GM21367 (cell line): ENCODE measurements around the gene SLC22A3.
"Not testable (repeated sequence)": the region's sequence is repeated elsewhere in the genome, so short reads cannot be mapped to it uniquely, and the experiment has no call there.

Experiments used
- ATAC-seq: cut with Tn5 transposase; IDR thresholded peaks from one replicate; pipeline ENCODE4 v1.9.1; 2021; ENCODE audit not compliant: unreplicated experiment

SLC22A3 gene, protein sequence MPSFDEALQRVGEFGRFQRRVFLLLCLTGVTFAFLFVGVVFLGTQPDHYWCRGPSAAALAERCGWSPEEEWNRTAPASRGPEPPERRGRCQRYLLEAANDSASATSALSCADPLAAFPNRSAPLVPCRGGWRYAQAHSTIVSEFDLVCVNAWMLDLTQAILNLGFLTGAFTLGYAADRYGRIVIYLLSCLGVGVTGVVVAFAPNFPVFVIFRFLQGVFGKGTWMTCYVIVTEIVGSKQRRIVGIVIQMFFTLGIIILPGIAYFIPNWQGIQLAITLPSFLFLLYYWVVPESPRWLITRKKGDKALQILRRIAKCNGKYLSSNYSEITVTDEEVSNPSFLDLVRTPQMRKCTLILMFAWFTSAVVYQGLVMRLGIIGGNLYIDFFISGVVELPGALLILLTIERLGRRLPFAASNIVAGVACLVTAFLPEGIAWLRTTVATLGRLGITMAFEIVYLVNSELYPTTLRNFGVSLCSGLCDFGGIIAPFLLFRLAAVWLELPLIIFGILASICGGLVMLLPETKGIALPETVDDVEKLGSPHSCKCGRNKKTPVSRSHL

DNA sequence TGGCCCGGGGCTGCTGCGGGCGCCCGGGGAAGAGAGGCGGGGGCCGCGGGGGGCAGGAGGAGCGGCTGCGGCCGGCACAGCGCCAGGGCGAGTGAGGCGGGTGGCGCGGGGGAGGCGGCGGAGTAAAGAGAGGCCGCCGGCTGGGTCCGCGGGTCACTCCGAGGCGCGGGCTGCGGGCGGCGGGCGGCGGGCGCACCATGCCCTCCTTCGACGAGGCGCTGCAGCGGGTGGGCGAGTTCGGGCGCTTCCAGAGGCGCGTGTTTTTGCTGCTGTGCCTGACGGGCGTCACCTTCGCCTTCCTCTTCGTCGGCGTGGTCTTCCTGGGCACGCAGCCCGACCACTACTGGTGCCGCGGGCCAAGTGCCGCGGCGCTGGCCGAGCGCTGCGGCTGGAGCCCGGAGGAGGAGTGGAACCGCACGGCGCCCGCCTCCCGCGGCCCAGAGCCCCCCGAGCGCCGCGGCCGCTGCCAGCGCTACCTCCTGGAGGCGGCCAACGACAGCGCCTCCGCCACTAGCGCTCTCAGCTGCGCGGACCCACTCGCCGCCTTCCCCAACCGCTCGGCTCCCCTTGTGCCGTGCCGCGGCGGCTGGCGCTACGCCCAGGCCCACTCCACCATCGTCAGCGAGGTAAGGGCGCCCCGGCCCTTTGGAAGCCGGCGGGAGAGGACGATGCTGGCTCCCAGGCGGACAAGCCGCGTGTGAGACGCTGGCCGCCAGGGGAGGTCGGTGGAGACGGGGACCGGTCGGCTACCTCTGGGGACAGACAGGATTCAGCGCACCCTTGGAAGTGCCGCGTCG, at the start of gene SLC22A3:
Gene SLC22A3, plus strand, starts transcription at position 156 of the 797 bp plus-strand sequence. Its CDS starts 42 bp downstream, at position 198.
- ATAC-seq, result no peak

DNA sequence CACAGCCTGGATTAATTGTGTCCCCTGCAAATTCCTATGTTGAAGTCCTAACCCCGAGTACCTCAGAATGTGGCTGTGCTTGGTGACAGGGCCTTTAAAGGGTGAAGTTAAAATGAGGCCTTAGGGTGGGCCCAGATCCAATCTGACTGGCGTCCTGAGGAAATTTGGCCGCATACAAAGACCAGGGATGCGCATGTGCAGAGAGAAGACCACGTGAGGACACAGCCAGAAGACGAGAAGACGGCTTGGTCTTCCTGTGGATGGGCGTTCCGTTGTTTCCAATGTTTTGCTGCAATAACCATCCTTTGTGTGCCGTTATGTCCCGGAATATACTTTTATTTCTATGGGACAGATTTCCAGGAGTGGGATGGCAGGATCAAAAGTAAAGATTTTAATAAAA, 48.6 kb upstream of the SLC22A3 start:
- no peak for ATAC-seq

DNA sequence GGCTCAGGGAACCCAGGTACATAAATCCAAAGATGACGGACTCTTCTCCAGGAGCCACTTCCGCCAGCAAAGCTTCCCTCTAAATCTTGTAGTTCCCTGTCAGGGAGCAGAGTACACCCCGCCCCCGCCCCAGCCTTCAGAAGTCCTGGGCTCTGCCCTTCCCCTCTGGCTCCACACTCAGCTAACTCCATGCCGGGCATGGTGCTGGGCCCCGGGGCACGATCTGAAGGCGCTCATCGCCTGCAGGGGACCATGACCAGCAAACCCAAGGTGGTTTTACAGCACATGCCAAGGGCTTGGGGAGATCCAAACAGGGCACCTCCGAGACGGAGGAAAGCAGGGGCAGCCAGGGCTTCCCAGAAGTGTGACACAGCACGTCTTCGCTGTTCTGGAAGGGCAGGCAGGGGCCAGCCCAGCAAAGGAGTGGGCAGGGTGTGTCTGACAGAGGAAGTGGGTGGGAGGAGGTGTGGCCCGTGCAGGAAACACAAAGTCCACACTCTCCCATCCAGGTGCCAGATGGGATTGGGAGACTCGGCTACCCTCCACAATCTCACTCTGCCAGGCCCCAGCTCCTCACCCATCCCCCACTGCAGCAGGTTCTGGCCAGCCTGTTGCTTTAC, 48.0 kb upstream of the SLC22A3 start:
- ATAC-seq, result no peak

DNA sequence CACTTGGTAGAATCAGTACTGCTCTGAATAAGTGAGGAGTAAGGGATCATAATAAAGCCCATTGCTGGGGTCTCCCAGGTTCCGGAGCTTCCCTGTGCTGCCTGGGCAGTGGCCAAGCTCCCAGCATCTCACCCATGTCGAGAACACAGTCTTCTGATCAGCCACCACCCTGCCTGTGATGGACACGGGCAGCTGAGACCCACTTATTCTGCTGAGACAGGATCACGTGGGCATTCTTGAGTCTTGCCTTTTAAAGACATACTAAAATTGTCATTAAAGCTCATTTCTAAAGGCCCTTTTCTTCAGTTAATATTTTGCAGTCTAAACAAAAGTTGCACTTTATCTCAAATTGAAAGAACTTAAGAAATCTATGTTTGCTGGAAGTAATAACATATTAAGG, 46.8 kb upstream of the SLC22A3 start:
- ATAC-seq, result no peak

DNA sequence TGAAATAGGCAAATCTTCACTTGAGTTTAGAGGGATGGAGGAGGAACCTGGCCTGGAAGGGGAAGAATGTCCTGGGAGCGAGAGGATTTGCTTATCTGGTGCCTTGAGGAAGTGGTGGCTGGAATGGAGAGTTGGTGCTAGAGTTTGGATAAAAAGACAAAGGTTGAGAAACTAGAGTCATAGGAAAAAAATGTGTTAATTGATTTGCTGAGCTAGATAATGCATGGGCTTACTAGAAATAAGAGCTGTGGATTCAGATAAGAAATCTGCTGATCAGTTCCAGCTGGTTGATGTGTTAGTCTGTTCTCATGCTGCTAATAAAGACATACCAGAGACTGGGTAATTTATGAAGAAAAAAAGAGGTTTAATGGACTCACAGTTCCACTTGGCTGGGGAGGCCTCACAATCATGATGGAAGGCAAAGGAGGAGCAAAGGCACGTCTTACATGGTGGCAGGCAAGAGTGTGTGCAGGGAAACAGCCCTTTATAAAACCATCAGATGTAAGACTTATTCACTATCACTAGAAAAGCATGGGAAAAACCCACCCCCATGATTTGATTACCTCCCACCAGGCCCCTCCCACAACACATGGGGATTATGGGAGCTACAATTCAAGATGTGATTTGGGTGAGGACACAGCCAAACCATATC, 45.6 kb upstream of the SLC22A3 start:
- ATAC-seq, result not testable (repeated sequence)

DNA sequence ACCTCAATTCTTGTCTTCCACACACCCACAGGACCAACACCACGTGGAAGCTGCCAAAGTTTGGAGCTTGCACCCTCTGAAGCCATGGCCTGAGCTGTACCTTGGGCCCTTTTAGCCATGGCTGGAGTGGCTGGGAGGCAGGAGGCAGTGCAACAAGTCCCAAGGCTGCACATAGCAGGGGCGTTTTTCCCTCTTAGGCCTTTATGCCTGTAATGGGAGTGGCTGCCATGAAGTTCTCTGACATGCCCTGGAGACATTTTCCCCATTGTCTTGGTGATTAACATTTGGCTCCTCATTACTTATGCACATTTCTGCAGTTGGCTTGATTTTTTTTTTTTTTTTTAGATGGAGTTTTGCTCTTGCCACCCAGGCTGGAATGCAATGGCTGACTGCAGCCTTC, 44.4 kb upstream of the SLC22A3 start:
- ATAC-seq, result no peak

DNA sequence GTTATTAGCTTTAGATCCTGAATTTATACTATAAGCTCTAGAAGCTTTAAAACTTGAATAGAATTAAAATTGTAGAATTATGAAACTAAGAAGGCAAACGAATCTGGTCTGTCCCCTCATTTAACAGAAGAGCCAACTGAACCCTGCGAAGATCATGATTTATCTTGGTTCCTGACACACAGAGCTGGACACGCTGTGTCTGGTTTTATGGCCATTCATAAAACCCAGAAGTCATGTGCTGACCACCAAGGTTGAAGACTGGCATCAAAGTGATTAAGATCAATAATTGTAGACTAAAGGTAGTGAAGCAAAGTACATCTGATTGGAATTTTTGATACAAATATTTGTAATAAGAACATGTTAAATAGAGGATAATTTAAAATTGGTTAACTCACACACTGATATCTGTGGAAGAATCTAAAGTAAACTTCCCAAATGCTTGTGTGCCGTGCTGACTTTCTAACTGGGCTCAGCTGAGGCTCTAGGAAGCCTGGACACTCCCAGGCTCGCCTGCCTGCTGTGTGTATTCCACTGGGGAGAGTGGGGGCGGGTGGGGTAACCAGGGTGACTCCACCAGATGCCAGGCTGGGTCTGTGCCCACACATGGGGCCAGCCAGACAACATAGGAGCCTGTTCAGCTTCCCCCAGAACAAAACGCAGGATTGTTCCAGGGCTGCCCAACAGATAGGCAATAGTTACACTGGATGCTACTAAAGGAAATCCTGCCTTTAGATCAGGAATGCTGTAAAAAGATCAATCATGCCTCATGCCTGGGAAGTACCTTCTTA, 42.1 kb upstream of the SLC22A3 start:
- ATAC-seq, result no peak

DNA sequence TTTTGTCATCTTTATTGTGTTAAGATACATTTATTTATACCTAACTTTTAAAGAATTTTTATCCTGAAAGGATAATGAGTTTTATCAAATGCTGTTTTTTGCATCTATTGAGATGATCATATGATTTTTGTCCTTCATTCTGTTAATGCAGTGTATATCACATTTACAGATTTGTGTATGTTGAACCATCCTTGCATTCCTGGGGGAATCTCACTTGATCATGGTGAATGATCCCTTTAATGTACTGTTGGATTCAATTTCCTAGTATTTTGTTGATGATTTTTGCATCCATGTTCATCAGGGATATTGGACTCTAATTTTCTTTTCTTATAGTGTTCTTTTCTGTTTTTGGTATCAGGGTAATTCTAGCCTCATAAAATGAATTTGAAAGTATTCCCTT, 38.5 kb upstream of the SLC22A3 start:
- ATAC-seq, result no peak

DNA sequence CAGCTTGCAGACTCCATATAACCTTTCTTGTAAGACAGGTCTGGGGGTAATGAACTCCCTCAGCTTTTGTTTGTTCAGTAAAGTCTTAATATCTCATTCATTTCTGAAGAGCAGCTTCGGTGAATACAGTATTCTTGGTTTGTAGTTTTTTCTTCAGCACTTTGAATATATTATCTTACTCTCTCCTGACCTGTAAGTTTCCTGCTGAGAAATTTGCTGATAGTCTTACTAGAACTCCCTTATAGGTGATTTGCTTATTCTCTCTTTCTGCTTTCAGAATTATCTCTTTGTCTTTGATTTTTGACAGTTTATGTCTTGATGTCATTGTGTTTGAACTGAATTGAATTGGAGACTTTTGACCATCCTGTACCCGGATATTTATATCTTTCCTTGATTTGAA, 35.3 kb upstream of the SLC22A3 start:
- no peak for ATAC-seq

DNA sequence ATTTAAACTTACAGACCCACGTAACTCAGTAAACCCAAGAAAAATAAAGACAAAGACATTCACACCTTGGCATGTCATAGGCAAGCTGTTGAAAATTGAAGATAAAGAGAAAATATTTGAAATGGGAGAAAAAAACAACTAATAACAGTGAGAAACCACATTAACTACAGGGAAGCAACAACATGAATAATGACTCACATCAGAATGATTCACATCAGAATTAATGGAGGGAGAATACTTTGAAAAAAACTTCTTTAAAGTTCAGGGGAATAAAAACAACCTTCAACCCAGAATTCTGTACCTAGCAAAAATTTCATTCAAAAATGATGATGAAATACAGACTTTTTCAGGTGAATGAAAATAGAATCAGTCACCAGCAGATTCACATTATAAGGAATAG, 32.9 kb upstream of the SLC22A3 start:
- ATAC-seq, result no peak

DNA sequence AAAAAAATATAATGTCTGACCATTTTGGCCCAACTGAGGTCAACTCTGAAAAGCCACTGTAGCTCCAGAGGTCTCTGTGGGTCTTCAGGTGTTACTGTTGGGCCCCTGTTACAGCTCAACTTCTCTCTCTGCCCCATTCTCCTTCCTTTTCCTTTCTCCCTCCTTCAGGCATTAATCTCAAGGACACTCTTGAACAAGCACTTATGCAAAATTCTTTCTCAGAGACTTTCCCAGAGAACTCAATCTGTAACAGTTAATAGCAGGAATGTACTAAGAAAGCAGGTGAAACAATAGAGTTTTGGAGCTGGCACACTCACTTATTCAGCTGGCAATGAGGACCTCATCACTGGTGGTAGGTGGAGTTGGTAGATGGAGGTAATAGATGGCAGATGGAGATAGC, 31.9 kb upstream of the SLC22A3 start:
- ATAC-seq, result no peak

DNA sequence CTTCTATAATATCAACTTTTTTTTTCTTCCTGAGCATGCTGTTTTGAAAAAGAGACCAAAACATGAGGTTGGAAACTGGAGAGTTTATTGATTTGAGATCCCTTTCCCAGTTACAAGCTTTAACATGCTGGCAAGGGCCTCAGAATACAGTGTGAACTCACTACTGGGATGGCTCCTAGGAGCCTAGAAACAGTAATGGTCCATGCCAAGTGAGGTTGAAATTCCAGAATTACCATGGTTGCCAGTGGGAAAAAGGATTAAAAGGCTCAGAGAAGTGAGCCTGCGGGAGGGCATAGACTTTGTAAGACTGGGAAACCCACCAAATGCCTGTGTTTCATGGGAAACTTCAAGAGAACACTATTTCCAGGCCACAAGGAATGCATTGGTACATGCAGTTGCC, 28.9 kb upstream of the SLC22A3 start:
- no peak for ATAC-seq

DNA sequence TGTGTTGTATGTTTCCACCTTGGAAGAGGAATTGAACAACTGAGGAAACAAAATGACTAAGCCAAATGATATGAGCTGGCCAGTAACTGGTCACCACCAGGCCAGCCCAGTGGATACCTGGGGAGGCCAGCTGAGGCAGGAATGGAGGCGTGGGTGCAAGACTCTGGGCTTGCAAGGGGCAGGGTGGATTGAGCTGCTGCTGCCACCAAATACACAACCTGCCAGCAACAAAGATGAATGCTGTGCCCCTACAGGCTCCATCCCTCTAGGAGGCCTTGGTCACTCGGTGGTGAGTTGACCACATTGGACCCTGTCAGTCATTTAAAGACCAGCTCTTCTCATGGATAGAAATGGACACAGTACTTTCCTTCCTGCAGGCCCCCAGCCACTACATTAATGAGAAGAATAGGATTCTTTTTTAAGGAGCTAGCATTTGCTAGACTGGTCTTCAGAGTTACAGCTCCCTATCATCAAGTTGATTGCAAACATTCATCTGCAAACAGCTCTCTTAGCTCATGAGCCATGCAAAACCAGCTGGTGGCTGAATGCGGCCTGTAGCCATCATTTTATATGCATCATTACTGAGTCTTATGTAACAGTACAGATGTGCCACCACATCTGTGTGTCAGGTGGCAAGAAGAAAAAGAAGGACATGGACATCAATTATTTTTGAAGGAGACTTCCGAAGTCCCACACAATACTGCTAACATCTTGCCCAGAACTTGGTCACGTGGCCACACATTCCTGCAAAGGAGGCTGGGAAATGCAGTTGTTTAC, 26.3 kb upstream of the SLC22A3 start:
- no peak for ATAC-seq

DNA sequence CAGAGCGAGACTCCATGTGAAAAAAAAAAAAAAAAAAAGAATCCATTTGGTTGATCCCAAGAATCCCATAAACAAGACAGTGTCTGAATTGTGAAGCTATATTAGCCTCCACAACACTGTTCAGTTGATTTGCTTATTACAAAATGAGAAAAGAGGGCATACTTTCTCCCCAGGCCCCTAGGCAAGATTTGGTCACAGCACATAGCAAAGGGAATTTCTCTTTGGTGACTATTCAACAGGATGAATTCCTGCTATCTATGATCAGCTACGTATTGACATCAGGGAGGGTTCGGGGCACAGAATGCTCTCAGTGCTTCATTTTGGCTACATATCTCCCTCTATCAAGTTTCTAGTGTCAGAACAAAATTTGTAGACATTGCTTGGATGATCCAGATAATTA, 20.2 kb upstream of the SLC22A3 start:
- ATAC-seq, result no peak

DNA sequence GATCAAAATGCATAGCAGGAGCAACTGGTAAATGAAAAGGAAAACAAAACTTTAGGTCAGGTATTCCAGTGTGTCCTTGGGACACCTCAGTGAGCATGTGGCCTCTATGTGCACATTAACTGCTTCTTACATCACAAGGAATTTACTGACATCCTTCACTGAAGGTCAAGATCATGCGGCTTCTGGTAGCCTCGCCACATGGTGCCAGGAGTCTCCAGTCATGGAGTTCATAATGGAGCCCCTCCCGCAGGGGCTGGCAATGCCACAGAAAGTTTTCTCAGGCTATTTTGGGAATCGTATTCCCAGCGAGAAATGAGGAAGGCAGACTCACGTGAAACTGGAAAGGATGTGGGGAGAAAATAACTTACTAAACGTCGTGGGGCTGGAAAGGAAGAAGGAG, 19.7 kb upstream of the SLC22A3 start:
- no peak for ATAC-seq

DNA sequence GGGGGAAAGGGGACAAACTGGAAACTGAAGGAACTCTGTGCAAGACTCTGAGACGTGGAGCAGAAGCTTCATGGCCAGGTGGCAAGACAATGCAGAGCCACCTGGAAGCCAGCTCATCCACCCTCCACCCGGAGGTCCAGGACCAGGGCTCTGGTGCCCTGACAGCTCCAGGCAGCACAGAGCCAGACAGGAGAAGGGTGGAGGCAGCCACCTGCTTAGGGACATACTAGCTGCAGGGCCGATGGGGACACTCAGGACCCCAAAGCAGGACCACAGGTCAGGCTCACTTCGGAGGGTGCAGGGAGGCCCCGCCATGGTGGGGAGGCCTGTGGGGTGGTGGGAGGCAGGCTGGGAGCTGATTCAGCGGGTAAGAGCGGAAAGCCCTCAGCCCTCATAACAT, 19.0 kb upstream of the SLC22A3 start:
- ATAC-seq, result no peak

DNA sequence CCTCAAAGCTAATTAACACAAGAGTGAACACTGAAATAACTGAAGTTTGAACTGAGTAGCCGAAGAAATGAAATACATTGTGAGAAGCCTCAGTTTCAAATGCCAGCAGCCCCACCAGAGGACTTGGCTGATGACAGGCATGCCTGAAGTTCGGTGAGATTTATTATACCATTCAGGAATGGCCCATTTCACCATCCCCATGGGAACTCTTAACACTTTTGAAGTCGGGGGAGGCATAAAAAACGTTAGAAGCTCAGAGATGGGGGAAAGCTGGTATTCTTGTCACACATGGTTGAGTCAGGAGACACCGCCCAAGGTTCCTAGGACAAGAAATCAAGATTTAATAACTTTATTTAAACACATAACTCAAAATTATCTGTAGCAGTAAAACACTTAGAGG, 17.6 kb upstream of the SLC22A3 start:
- no peak for ATAC-seq

DNA sequence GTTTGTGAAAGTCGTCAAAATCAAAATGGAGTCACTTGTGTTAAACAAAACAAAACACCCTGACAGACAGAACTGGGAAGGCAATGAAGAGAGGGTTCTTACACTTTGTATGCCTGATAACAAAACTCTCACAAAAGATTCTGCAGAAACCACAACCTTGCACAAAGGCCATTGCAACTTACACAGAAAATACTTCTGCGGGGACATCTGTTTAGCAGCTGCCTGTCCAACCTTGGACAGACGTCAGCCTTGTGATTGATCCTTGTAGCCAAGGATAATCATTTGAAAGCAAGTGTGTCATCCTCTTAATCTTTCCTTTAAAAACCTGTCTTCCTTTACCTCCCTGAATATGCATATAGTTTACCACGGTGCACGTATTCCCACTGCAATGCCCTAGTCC, 17.0 kb upstream of the SLC22A3 start:
- no peak for ATAC-seq

DNA sequence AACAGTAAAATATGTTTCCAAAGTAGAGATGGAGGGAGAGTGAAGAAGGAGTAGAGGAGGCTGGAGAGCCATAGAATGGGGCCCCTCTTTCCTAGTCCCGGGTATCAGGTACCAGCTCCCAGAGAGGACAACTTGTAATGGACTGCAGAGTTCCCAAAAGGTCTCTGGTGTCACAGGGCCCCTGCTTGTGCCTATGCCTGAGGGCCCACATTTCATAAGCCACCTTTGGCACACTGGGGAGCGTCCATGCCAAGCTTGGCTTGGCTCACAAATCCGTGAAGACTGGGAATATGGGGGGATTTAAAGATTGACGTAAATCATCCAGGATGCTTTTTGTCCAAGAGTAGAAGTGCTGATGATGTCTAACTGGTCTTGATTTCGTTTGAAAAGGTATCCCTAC, 16.4 kb upstream of the SLC22A3 start:
- ATAC-seq, result no peak

DNA sequence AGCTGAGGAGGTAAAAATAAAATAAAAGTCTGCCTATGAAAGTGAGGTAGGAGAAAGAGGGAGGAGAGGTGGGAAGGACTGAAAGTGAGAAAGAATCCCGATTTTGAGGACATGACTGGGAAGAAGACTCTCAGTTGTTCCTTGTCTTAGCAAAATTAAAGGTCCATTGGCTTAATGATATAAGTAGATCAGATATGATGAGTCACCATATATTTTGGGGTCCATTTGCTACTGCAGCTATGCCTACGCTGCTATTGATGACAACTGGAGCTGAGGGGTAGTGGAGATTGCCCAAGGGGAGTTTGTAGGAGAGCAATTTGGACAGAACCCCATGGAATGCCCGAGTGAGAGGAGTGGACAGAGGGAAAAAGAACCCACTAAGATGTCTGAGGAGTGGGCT, 15.1 kb upstream of the SLC22A3 start:
- no peak for ATAC-seq
